HCT116 (cell line): ENCODE results near the gene APLP1. TPM values are rescaled to one million over a fixed set of nuclear protein-coding genes. Genes with fewer than 3 reads are reported as not detected.
A peak's percentile ranks its signal among the peaks of the same experiment; 100 is the strongest.

Experiments
- ATAC-seq: fragments of 200-7000 bp; cut with Tn5 transposase; 2 replicates; pipeline ENCODE4 v1.9.1; 2020; ENCODE audit warnings: mild to moderate bottlenecking, moderate library complexity
- BruUV-seq: library from RNA; stranded (reverse); fragments of 400-500 nt; replicated peaks from 2 replicates; lab custom pipeline; 2021; lab: Mats Ljungman, UMichigan
- CTCF ChIA-PET: fragments of 300-600 bp; sonication (Branson Sonifier 250); formaldehyde crosslinking; loops from one replicate; lab custom pipeline; 2021; ENCODE audit warnings: antibody characterized with exemption; lab: Charles Lee
- POLR2A ChIA-PET: fragments of 300-600, 350-600 bp; sonication (Branson Sonifier 250); formaldehyde crosslinking; loops from one replicate; lab custom pipeline; 2021; ENCODE audit warnings: antibody characterized with exemption; lab: Charles Lee
- RAD21 ChIA-PET, 2 experiments: fragments of 300-600 bp; sonication (Branson Sonifier 250); formaldehyde crosslinking; loops; one replicate each; lab custom pipeline; 2023; ENCODE audit warnings: low total read pairs in 2 of 2; ENCODE audit not compliant: uncharacterized antibody in 2 of 2, unreplicated experiment in 2 of 2, low non-redundant PET in 1 of 2; lab: Charles Lee
- DNase-seq: peaks from one replicate; pipeline ENCODE4 v3.0.0-alpha.2; 2010; ENCODE audit warnings: low read depth, low spot score
- H2AFZ ChIP-seq: fragments of 200-600 bp; shearing (Covaris generic), sonication (generic); 2 replicates; pipeline ENCODE4 v1.6.1; 2017; ENCODE audit warnings: low read depth, mixed run types, mixed read lengths, antibody characterized with exemption, low read length; ENCODE audit not compliant: poor library complexity, severe bottlenecking
- H3K27ac ChIP-seq: 2 replicates; pipeline ENCODE4 v1.5.1; 2012; ENCODE audit warnings: low read depth, low read length
- H3K27me3 ChIP-seq: fragments of 200-600 bp; sonication (generic); 2 replicates; pipeline ENCODE4 v1.6.1; 2016; ENCODE audit warnings: mixed run types, low read length, mixed read lengths; ENCODE audit not compliant: insufficient read depth
- H3K36me3 ChIP-seq, 2 experiments: fragments of 200-500 bp in 1 of 2; fragments of 200-600 bp in 1 of 2; sonication (Bioruptor generic) in 1 of 2; sonication (generic) in 1 of 2; 2 replicates each; pipeline versions ENCODE4 v1.5.1 to v1.6.1; 2014 to 2016; ENCODE audit warnings: low read length in 2 of 2, inconsistent platforms in 1 of 2, mixed read lengths in 1 of 2, mixed run types in 1 of 2; ENCODE audit not compliant: insufficient read depth in 2 of 2, control insufficient read depth in 1 of 2
- H3K4me1 ChIP-seq, 2 experiments: fragments of 200-600 bp in 1 of 2; sonication (generic) in 1 of 2; 2 replicates each; pipeline versions ENCODE4 v1.5.1 to v1.6.1; 2012 to 2017; ENCODE audit warnings: low read length in 2 of 2, inconsistent platforms in 1 of 2, mild to moderate bottlenecking in 1 of 2, mixed read lengths in 1 of 2, mixed run types in 1 of 2, moderate library complexity in 1 of 2; ENCODE audit not compliant: insufficient read depth in 2 of 2, control insufficient read depth in 1 of 2
- H3K4me2 ChIP-seq: fragments of 200-600 bp; sonication (generic); 2 replicates; pipeline ENCODE4 v1.6.1; 2017; ENCODE audit warnings: mixed run types, low read length, mixed read lengths
- H3K4me3 ChIP-seq, 2 experiments: fragments of 200-600 bp in 1 of 2; sonication (generic) in 1 of 2; replicated peaks in 1 of 2; 2 replicates each; pipeline ENCODE4 v1.5.1; 2011 to 2016; ENCODE audit warnings: low read length in 2 of 2, control low read depth in 1 of 2, low read depth in 1 of 2, mild to moderate bottlenecking in 1 of 2, mixed read lengths in 1 of 2, mixed run types in 1 of 2
- H3K79me2 ChIP-seq: fragments of 200-600 bp; sonication (generic); 2 replicates; pipeline ENCODE4 v1.6.1; 2017; ENCODE audit warnings: mild to moderate bottlenecking, mixed run types, low read length, moderate library complexity, mixed read lengths; ENCODE audit not compliant: insufficient read depth
- H3K9ac ChIP-seq: fragments of 200-600 bp; sonication (generic); 2 replicates; pipeline ENCODE4 v1.6.1; 2016; ENCODE audit warnings: low read length, mixed read lengths
- H3K9me2 ChIP-seq: fragments of 200-600 bp; sonication (generic), shearing (Covaris generic); 2 replicates; pipeline ENCODE4 v1.6.1; 2017; ENCODE audit warnings: mixed run types, mild to moderate bottlenecking, moderate library complexity; ENCODE audit not compliant: insufficient read depth
- H3K9me3 ChIP-seq, 2 experiments: fragments of 200-500 bp in 1 of 2; fragments of 200-600 bp in 1 of 2; sonication (Bioruptor generic) in 1 of 2; sonication (generic) in 1 of 2; 2 replicates each; pipeline ENCODE4 v1.6.1; 2014 to 2017; ENCODE audit warnings: low read length in 2 of 2, mixed read lengths in 2 of 2, inconsistent platforms in 1 of 2, low read depth in 1 of 2, mild to moderate bottlenecking in 1 of 2, mixed run types in 1 of 2, moderate library complexity in 1 of 2; ENCODE audit not compliant: control insufficient read depth in 1 of 2, insufficient read depth in 1 of 2
- H4K20me1 ChIP-seq: fragments of 200-600 bp; sonication (generic), shearing (Covaris generic); 2 replicates; pipeline ENCODE4 v1.6.1; 2017; ENCODE audit warnings: mixed run types, mild to moderate bottlenecking, moderate library complexity; ENCODE audit not compliant: insufficient read depth
- CTCF ChIP-seq, 3 experiments: fragments of 200-600 bp in 1 of 3; sonication (generic) in 1 of 3; IDR thresholded peaks in 2 of 3; conservative IDR thresholded peaks in 1 of 3; 2 replicates each; pipeline ENCODE4 v1.5.1; 2012 to 2017; ENCODE audit warnings: low read depth in 2 of 3, low read length in 2 of 3, antibody characterized with exemption in 1 of 3, borderline replicate concordance in 1 of 3, control low read depth in 1 of 3, mild to moderate bottlenecking in 1 of 3, mixed read lengths in 1 of 3, mixed run types in 1 of 3, moderate library complexity in 1 of 3; ENCODE audit not compliant: insufficient read depth in 1 of 3
- EZH2 ChIP-seq: fragments of 200-600 bp; sonication (generic); IDR thresholded peaks from 2 replicates; pipeline ENCODE4 v1.6.1; 2017; ENCODE audit warnings: antibody characterized with exemption, mixed run types
- FOSL1 ChIP-seq: IDR thresholded peaks from 2 replicates; pipeline ENCODE4 v1.6.1; 2012; ENCODE audit warnings: low read depth
- JUND ChIP-seq: IDR thresholded peaks from 2 replicates; pipeline ENCODE4 v1.6.1; 2012
- POLR2AphosphoS5 ChIP-seq: IDR thresholded peaks from 2 replicates; pipeline ENCODE4 v1.6.1; 2011; ENCODE audit warnings: mild to moderate bottlenecking, low read depth, low read length, moderate library complexity
- REST ChIP-seq: IDR thresholded peaks from 2 replicates; pipeline ENCODE4 v1.6.1; 2012; ENCODE audit warnings: low read depth
- SIN3A ChIP-seq: IDR thresholded peaks from 2 replicates; pipeline ENCODE4 v1.6.1; 2012; ENCODE audit warnings: low read depth
- SP1 ChIP-seq: IDR thresholded peaks from 2 replicates; pipeline ENCODE4 v1.6.1; 2012; ENCODE audit warnings: low read depth
- YY1 ChIP-seq: IDR thresholded peaks from 2 replicates; pipeline ENCODE4 v1.6.1; 2011; ENCODE audit warnings: low read length, low read depth, moderate library complexity, mild to moderate bottlenecking; ENCODE audit not compliant: insufficient replicate concordance; ENCODE audit errors: extremely low read depth
- intact Hi-C: fragments of 100-400 bp; cut with micrococcal nuclease; formaldehyde crosslinking; loops from 2 replicates; pipeline ENCODE4 v1.10.0; 2022
- total RNA-seq: library from RNA; stranded (reverse); gene quantifications from one replicate; pipeline ENCODE4 v1.2.1, GENCODE V29; 2021; ENCODE audit not compliant: unreplicated experiment
- TF ChIP-seq, protein P1 (sequence below): IDR thresholded peaks from 2 replicates; pipeline ENCODE4 v1.6.1; 2012

Gene APLP1
- total RNA-seq, 1 experiment from 2014 or later, result 41.2 TPM

- no peak for TF ChIP-seq CTCF (IDR thresholded peaks at IDR 0.05 in 2 of 3, conservative IDR thresholded peaks at IDR 0.05 in 1 of 3; ENCODE audit: borderline replicate concordance in 1 of 3, insufficient read depth in 1 of 3, low read depth in 2 of 3, low read length in 2 of 3)
- no peak for TF ChIP-seq EZH2
- TF ChIP-seq, protein P1, sequence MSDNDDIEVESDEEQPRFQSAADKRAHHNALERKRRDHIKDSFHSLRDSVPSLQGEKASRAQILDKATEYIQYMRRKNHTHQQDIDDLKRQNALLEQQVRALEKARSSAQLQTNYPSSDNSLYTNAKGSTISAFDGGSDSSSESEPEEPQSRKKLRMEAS, result no peak
These were observed 10.7 kb downstream of the APLP1 start (continued) for GRCh38 chr19:35879068-35879467.

- TF ChIP-seq YY1, result peak; percentile 20
- TF ChIP-seq, protein P1, result peak; percentile 76
- TF ChIP-seq FOSL1, result no peak
- no peak for TF ChIP-seq JUND
- TF ChIP-seq SP1, result peak; percentile 51; the same call in 1 of the 2 replicates
- TF ChIP-seq REST, result peak; percentile 98
- peak; percentile 86 for TF ChIP-seq SIN3A
- 0 out of 2 replicates have a peak, but pooled peaks have one; percentile 20 for TF ChIP-seq POLR2AphosphoS5
- ATAC-seq (peak; percentile 97), DNase-seq (peak; percentile 75)
- no peak overlapping the region for H3K27ac ChIP-seq
- ChIA-PET RAD21 (interaction anchor here (0.7 to 1.1 kb wide), 4 partner anchors 10 to 60 kb away, joined by 3 to 8 read pairs (median 3); no protein-coding TSS in a partner anchor), CTCF (interaction anchor here (0.6 to 1.5 kb wide), 4 partner anchors 10 to 185 kb away, joined by 3 to 12 read pairs (median 7); no protein-coding TSS in a partner anchor), POLR2A (interaction anchor here (1.0 to 1.5 kb wide), 3 partner anchors 10 to 51 kb away, joined by 4 to 6 read pairs (median 6); partner anchors contain the start of gene APLP1)
- H3K79me2 ChIP-seq, result no peaks in the 10 kb centered on the region
- no peaks in the 10 kb centered on the region for H3K27me3 ChIP-seq
- no peak overlapping the region for H2AFZ ChIP-seq
- H3K4me2 ChIP-seq, result peak overlapping the region; percentile 63
- peaks cover 2 to 11% of the 10 kb centered on the region in 2 experiments; a peak in 2 of 4 replicates for H3K4me1 ChIP-seq
- H3K9me3 ChIP-seq, result no peaks in the 10 kb centered on the region
- no peaks in the 10 kb centered on the region for H4K20me1 ChIP-seq
- H3K36me3 ChIP-seq, result no peaks in the 10 kb centered on the region; a peak in 1 of 4 replicates
- H3K9me2 ChIP-seq, result no peaks in the 10 kb centered on the region
- no peak overlapping the region for H3K4me3 ChIP-seq
- no peak overlapping the region for H3K9ac ChIP-seq
- no TSS peak for BruUV-seq
- intact Hi-C loops, result loop anchor here (2.0 to 10.0 kb wide), 4 partner anchors 51 to 188 kb away; partner anchors contain the start of genes THAP8 and WDR62
These were observed 11.5 kb downstream of the APLP1 start for GRCh38 chr19:35879770-35880317.
